Ascending aorta (tissue), 2 donors: ENCODE measurements around the gene FCRL1. TPM values are rescaled to one million over a fixed set of nuclear protein-coding genes. Genes with fewer than 3 reads are reported as not detected.

Experiments used
- DNase-seq, 2 donors: peaks; one replicate each; pipeline ENCODE4 v3.0.0-alpha.2; 2019; ENCODE audit warnings: low spot score in 2 of 2
- H3K27ac ChIP-seq, 2 donors: fragments of 200-600 bp; sonication (generic); one replicate each; pipeline ENCODE4 v1.5.1; 2016 to 2017; ENCODE audit warnings: mild to moderate bottlenecking in 1 of 2
- H3K27me3 ChIP-seq: fragments of 200-600 bp; sonication (generic); one replicate; pipeline ENCODE4 v1.5.1; 2017
- H3K36me3 ChIP-seq, 2 donors: fragments of 200-600 bp; sonication (generic); one replicate each; pipeline ENCODE4 v1.5.1; 2016
- H3K4me1 ChIP-seq, 2 donors: fragments of 200-600 bp; sonication (generic); one replicate each; pipeline ENCODE4 v1.5.1; 2016 to 2017; ENCODE audit warnings: mild to moderate bottlenecking in 1 of 2
- H3K4me3 ChIP-seq, 2 donors: fragments of 200-600 bp; sonication (generic); one replicate each; pipeline ENCODE4 v1.5.1; 2016 to 2017; ENCODE audit warnings: mild to moderate bottlenecking in 1 of 2
- H3K9me3 ChIP-seq, 2 donors: fragments of 200-600 bp; sonication (generic); one replicate each; pipeline ENCODE4 v1.5.1; 2016
- CTCF ChIP-seq, 3 experiments: fragments of 200-600 bp in 2 of 3; fragments of 450-650 bp in 1 of 3; sonication (generic) in 2 of 3; IDR thresholded peaks; one replicate each; pipeline ENCODE4 v1.5.1; 2016 to 2019; ENCODE audit warnings: antibody characterized with exemption in 3 of 3, mild to moderate bottlenecking in 1 of 3, moderate library complexity in 1 of 3
- intact Hi-C: fragments of 100-400 bp; cut with DNase I; formaldehyde crosslinking; loops from one replicate; pipeline ENCODE4 v1.15.1; 2023
- total RNA-seq: library from RNA; depleted of rRNA; stranded (reverse); fragments of >200 nt; gene quantifications from one replicate; pipeline ENCODE4 v1.1.0, GENCODE V29; 2016

The FCRL1 gene
- total RNA-seq, 1 donor from 2014 or later, result not detected

- Histone ChIP-seq H3K36me3 (no peaks in the 10 kb centered on the region), H3K4me3 (no peak overlapping the region), H3K27ac (no peak overlapping the region), H3K27me3 (no peaks in the 10 kb centered on the region), H3K4me1 (no peaks in the 10 kb centered on the region), H3K9me3 (no peaks in the 10 kb centered on the region)
- TF ChIP-seq CTCF (IDR thresholded peaks at IDR 0.05), result no peak
- DNase-seq, result no peak
- intact Hi-C loops, result no loop called here
Measured at GRCh38 chr1:157834430-157834829, 14.5 kb upstream of the FCRL1 start.

- Histone ChIP-seq H3K4me1 (no peaks in the 10 kb centered on the region), H3K27ac (no peak overlapping the region), H3K9me3 (no peaks in the 10 kb centered on the region), H3K4me3 (no peak overlapping the region), H3K27me3 (no peaks in the 10 kb centered on the region), H3K36me3 (no peaks in the 10 kb centered on the region)
- no peak for DNase-seq
- intact Hi-C loops, result no loop called here
- no peak for TF ChIP-seq CTCF (IDR thresholded peaks at IDR 0.05)
Measured at GRCh38 chr1:157833145-157833544, 13.2 kb upstream of the FCRL1 start.

GRCh38 chr1:157831968-157832626, 12.2 kb upstream of the FCRL1 start:
- no peak for DNase-seq
- Histone ChIP-seq H3K27me3 (no peaks in the 10 kb centered on the region), H3K4me3 (no peak overlapping the region), H3K36me3 (no peaks in the 10 kb centered on the region), H3K9me3 (no peaks in the 10 kb centered on the region), H3K27ac (no peak overlapping the region), H3K4me1 (no peaks in the 10 kb centered on the region)
- intact Hi-C loops, result no loop called here
- TF ChIP-seq CTCF (IDR thresholded peaks at IDR 0.05), result no peak

GRCh38 chr1:157830887-157831286, 11.0 kb upstream of the FCRL1 start:
- Histone ChIP-seq H3K36me3 (no peaks in the 10 kb centered on the region), H3K9me3 (no peaks in the 10 kb centered on the region), H3K4me3 (no peak overlapping the region), H3K4me1 (no peaks in the 10 kb centered on the region), H3K27ac (no peak overlapping the region), H3K27me3 (no peaks in the 10 kb centered on the region)
- intact Hi-C loops, result no loop called here
- DNase-seq, result no peak
- TF ChIP-seq CTCF (IDR thresholded peaks at IDR 0.05), result no peak

- TF ChIP-seq CTCF (IDR thresholded peaks at IDR 0.05), result no peak
- intact Hi-C loops, result no loop called here
- no peak for DNase-seq
- Histone ChIP-seq H3K4me1 (no peaks in the 10 kb centered on the region), H3K9me3 (no peaks in the 10 kb centered on the region), H3K4me3 (no peak overlapping the region), H3K27ac (no peak overlapping the region), H3K27me3 (no peaks in the 10 kb centered on the region), H3K36me3 (no peaks in the 10 kb centered on the region)
Measured at GRCh38 chr1:157829711-157830110, 9.8 kb upstream of the FCRL1 start.

- TF ChIP-seq CTCF (IDR thresholded peaks at IDR 0.05), result no peak
- no peaks in the 10 kb centered on the region for H3K36me3 ChIP-seq
- intact Hi-C loops, result no loop called here
- DNase-seq, result no peak
- H3K27me3 ChIP-seq, result no peaks in the 10 kb centered on the region
- no peaks in the 10 kb centered on the region for H3K9me3 ChIP-seq
- no peak overlapping the region for H3K27ac ChIP-seq
- no peak overlapping the region for H3K4me3 ChIP-seq
- no peaks in the 10 kb centered on the region for H3K4me1 ChIP-seq
Measured at GRCh38 chr1:157829210-157829609, 9.3 kb upstream of the FCRL1 start.
